Loucy (cell line): ENCODE data around the gene PNMA8C.

Experiments used
- CTCF ChIP-seq: fragments of 200-600 bp; sonication (generic); conservative IDR thresholded peaks from 2 replicates; pipeline ENCODE4 v1.5.1; 2014; ENCODE audit warnings: mild to moderate bottlenecking, antibody characterized with exemption, low read length
- EZH2phosphoT487 ChIP-seq: fragments of 200-600 bp; IDR thresholded peaks from 2 replicates; pipeline ENCODE4 v1.6.1; 2018; ENCODE audit warnings: antibody characterized with exemption, mild to moderate bottlenecking, moderate library complexity, borderline replicate concordance

DNA sequence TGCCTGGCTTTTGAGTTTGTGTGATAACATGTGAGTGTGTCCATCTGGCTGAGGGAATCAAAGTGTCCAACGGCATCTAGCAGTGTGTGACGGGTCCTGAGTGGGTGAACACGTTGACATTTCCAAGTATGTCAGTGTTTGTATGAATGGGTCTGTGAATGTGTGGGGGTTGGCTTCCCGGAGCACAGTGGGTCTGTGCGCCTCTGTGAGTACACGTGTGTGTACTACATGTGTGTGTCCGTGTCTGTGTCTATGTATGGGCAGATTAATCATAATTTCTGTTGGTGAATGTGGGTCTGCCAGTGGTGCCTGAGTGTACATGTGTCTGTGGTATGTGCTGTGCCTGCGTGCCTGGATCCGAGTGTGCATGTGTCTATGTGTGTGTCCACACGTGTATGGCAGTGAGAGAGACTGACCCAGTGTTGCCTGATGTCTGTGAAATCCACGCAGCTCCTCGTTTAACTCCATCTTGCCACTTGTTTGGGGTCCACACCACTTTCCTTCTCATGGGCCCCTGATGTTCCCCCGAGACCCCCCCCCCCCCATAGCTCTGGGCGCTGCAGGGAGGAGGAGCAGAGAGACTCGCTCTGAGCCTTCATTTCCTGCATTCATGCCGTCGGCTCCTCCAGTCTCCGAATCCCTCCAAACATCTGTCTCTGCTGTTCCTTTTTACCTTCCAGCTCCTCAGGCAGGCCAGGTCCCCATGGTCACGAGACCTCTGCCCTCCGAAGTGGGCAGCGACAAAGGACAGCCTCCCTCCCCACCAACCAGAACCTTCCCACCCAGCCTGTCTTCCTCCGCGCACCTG is 20.7 kb downstream of the PNMA8C start:
- TF ChIP-seq CTCF (no peak), EZH2phosphoT487 (no peak)
